ENCODE data around the gene ABCA2.

Gene ABCA2

DNA sequence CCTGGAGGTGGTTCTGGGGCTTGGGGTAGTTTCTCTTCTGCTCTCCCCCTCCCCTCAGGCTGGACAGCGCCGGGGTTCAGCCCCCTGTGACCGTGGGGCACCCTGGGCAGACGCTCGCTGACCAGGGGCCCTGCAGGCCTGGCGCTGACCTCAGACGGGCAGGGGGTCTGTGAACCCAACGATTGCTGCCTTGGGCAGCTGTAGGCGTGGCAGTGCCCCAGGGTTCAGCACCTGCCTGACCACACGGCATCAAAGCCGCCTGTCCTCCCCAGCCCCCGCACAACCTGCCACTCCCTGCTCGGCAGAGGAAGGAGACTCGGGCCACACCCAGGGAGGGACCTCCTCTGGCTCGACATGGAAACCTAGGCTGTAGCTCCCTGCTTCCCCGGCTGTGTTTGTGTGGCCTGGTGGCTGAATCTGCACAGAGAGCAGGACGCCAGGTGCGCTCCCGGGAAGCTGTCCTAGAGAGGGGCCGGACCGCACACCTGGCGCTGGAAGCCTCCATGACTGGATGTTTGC is 63.8 kb downstream of the ABCA2 start:
- in situ Hi-C loops (cut with MboI; ENCODE audit: low sequenced_read_pairs, unreplicated experiment): no loop called here
- no peak for TF ChIP-seq CTCF (IDR thresholded peaks at IDR 0.05; ENCODE audit: borderline replicate concordance, control extremely low read depth, extremely low read depth, insufficient read depth, missing control alignments)
- DNase-seq (ENCODE audit: low spot score): no peak

GRCh38 chr9:136963751-136964150 is 64.3 kb downstream of the ABCA2 start:
- DNase-seq (ENCODE audit: low spot score): no peak
- no peak for TF ChIP-seq CTCF (IDR thresholded peaks at IDR 0.05; ENCODE audit: borderline replicate concordance, control extremely low read depth, extremely low read depth, insufficient read depth, missing control alignments)
- in situ Hi-C loops (cut with MboI; ENCODE audit: low sequenced_read_pairs, unreplicated experiment): no loop called here

GRCh38 chr9:136963341-136963740 is 64.7 kb downstream of the ABCA2 start:
- in situ Hi-C loops (cut with MboI; ENCODE audit: low sequenced_read_pairs, unreplicated experiment): no loop called here
- no peak for TF ChIP-seq CTCF (IDR thresholded peaks at IDR 0.05; ENCODE audit: borderline replicate concordance, control extremely low read depth, extremely low read depth, insufficient read depth, missing control alignments)
- no peak for DNase-seq (ENCODE audit: low spot score)

DNA sequence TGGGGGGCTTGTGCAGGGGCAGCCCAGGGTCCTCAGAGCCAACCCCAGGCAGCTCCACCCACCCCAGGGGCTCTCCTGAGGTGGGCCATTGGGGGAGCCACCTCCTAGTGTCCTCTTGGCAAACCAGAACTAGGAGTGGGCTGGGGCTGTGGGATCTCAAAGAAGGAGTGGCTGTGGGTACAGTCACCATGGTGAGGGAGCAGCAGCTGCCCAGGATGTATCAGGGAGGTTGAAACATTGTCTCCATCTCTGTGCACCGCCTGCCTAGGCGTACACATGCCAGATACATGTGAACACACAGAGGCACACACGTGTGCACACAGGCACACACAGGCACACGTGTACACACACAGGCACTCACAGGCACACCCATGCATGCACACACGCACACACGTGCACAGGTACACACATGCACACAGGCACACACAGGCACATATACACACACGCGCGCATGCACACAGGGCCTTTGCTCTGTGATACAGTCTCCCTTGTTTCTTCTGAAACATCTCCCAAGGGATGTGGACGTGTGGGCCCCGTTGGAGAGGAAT is 65.3 kb downstream of the ABCA2 start:
- in situ Hi-C loops (cut with MboI; ENCODE audit: low sequenced_read_pairs, unreplicated experiment): no loop called here
- TF ChIP-seq CTCF (IDR thresholded peaks at IDR 0.05; ENCODE audit: borderline replicate concordance, control extremely low read depth, extremely low read depth, insufficient read depth, missing control alignments): no peak
- no peak for DNase-seq (ENCODE audit: low spot score)

DNA sequence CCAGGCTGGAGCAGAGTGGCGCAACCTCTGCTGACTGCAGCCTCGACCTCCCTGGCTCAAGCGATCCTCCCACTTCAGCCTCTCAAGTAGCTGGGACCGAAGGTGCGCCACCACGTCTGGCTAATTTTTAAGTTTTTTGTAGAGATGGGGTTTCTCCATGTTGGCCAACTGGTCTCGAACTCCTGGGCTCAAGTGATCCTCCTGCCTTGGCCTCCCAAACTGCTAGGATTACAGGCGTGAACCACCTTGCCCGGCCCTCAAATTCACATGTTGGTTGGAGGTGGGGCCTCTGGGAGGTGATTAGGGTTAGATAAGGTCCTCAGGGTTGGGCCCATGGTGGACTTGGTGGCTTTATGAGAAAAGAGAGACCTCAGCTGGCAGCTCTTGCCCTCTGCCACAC is 65.9 kb downstream of the ABCA2 start:
- in situ Hi-C loops (cut with MboI; ENCODE audit: low sequenced_read_pairs, unreplicated experiment): no loop called here
- no peak for TF ChIP-seq CTCF (IDR thresholded peaks at IDR 0.05; ENCODE audit: borderline replicate concordance, control extremely low read depth, extremely low read depth, insufficient read depth, missing control alignments)
- no peak for DNase-seq (ENCODE audit: low spot score)

- in situ Hi-C loops (cut with MboI; ENCODE audit: low sequenced_read_pairs, unreplicated experiment): no loop called here
- no peak for TF ChIP-seq CTCF (IDR thresholded peaks at IDR 0.05; ENCODE audit: borderline replicate concordance, control extremely low read depth, extremely low read depth, insufficient read depth, missing control alignments)
- no peak for DNase-seq (ENCODE audit: low spot score)
These were observed 66.6 kb downstream of the ABCA2 start for GRCh38 chr9:136961279-136962065.
